NCI-H460 (cell line): ENCODE results near the gene SLMAP. TPM values are rescaled to one million over a fixed set of nuclear protein-coding genes. Genes with fewer than 3 reads are reported as not detected.

Experiments used
- DNase-seq: peaks from one replicate; pipeline ENCODE4 v3.0.0-alpha.2; 2016; ENCODE audit warnings: low read depth; ENCODE audit errors: extremely low read depth
- total RNA-seq: library from RNA; depleted of rRNA; stranded (reverse); fragments of >200 nt; shearing (Covaris generic); gene quantifications from 2 replicates; pipeline ENCODE4 v1.2.3, GENCODE V29; 2014

SLMAP gene
- total RNA-seq, 1 experiment from 2014 or later = 39.9 TPM

DNA sequence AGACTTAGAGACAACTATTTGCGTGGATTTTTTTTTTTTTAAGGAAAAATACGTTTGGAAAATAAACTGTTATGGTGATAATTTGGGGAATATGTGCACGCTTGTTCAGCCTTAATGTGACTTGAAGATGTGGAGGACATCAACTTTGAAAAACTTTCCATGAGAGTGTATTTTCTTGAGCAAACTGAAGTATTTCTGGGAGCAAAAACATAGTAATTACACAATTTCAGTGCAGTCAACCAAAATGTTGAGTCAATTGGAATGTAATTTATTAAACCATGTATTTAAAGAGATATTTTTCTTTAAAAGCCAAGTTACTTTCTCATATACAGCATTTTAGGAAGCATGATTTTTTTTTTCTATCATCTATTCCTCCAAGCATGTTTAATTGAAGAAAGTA lies 171.8 kb downstream of the SLMAP start:
- DNase-seq = no peak

DNA sequence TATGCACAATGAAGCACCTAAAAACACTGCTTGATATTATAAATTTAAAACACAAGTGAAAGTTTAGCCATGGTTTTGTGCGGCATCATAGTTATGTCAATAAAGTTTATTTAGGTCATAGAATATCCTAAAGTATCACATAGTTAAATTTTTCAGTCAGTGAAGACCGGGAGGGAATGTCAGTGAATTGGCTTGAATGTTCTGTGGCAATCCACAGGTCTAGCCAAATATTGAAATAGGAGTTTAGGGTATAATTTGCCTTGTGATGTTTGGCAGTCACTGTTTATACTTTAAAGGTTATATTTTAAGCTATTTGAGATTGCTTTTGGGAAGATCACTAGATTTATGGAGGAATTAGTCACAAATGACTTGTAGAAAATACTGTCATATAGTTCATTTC lies 172.4 kb downstream of the SLMAP start:
- no peak for DNase-seq

DNA sequence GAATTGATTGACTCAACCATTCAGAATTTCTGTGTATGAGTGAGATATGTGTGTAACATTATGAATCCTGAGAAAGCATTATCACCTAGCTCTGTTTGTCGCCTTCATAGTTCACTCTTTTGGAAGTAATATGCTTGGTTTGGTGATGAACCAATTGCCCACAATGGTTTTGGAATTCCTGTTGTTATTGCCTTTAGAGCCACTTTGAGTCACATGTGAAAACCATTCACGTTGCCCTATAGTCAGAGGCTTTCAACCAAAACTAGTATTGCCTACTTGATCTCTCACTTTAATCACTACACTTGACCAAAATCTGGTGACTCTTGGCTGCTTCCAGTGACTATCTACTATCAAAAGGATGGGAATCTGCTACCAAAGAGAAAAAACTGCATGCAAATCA lies 173.9 kb downstream of the SLMAP start:
- no peak for DNase-seq

DNA sequence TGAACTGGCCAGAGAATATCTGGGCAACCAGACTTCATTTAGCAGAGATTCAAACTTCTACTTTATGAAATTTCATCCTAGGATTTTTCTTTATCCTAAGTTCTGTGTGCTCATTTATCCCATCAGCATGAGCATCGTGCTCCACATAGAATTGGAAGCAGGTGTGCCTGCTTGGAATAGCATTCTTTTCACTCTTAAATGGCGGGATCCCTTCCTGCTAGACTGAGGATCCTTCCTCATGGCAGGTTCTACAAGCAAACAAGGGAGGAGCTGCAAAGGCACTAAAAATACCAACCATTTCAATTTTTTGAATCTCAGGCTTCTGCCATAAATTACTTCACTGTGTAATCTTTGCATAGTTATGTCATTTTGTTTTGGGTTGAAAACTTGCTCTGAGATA lies 177.5 kb downstream of the SLMAP start:
- no peak for DNase-seq

DNA sequence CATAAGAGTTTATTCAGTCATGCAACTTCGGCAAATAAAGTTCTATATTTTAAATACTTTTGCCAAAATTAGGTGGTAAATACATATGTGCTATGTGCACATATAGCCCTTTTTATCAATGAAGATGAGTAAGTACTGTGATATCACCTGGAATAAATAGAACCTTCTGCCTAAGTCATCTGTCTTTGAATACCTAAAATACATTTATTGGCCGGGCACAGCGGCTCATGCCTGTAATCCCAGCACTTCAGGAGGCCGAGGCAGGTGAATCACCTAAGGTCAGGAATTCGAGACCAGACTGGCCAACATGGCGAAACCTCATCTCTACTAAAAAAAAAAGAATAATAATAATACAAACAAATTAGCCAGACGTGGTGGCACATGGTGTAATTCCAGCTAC lies 178.3 kb downstream of the SLMAP start:
- no peak for DNase-seq

DNA sequence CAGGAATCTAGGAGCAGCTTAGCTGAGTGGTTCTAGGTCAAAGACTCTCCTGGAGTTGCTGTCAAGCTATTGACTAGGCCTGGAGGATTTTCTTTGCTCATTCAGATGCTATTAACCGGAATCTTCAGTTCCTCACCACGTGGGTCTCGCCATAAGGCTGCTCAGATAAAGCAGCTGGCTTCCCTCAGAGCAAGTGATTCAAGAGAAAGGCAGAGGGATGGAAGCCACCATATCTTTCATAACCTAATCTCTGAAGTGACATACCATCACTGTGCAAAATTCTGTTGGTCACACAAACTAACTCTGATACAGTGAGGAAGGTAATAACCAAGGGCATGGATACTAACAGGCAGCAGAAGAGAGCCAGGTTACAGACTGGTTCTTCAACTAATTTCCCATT lies 179.4 kb downstream of the SLMAP start:
- DNase-seq = no peak

DNA sequence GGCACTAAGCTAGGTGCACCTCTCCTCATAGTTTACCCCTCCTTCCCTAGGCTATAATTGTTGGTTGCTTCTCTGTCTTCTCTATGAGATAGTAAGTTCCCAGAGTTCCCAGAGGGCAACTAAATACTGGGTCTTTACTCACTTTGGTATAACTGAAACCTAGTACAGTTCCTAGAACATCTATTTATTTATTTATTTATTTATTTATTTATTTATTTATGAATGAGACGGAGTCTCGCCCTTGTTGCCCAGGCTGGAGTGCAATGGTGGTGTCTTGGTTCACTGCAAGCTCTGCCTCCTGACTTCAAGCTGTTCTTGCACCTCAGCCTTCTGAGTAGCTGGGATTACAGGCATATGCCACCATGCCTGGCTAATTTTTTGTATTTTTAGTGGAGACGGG lies 181.0 kb downstream of the SLMAP start:
- DNase-seq = no peak

DNA sequence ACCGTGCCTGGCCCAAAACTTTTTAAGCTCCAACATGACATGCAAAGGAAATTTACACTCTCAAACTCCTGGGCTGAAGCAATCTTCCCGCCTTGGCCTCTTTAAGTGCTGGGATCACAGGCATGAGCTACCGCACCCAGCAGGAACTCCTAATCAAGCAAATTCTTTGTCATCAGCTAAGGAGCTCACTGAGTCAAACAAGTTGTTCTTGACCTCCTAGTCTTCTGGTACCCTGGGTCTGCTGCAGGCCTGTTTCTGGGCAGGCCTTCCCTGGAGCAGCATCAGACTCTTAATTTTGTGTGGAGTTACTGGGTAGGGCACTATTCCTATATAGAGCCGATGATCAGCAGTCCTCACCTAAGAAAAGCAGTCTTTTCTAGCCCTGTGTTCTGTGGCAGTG lies 183.7 kb downstream of the SLMAP start:
- no peak for DNase-seq

DNA sequence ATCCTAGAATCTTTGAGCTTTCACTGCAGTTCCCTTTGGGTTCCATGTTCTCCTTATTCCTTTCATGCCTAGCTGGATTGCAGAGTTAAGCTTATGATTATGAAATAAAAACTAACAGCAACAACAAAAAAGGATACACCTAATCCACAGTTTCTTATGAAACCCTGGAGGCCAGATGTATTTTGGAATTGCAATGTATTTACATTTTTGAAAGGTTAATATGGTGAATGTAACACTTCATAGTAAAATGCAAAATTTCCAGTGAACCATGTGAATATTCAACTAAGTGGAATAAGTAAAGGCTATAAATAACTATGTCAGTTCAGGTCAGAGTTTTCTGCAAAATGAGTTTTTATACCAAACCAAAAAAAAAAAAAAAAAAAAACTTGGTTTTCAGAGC lies 186.3 kb downstream of the SLMAP start:
- no peak for DNase-seq

DNA sequence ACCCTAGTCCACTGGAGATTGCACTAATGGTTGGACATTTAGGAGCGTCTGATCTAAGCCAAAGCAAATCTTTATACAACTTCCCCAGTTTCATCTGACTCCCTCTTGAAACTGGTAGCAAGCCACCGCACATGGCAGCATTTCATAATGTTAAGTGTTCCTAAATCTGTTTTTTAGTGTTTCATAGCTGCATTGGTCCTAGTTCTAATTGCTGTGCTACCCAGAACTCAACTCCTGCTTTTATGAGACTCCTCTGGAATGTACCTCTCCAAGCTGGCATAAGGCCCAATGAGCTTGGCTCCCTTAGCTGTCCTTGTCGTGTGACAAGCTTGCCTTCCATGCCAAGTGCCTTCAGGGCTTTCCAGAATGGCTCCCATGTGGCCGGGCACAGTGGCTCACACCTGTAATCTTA lies 186.8 kb downstream of the SLMAP start:
- DNase-seq = no peak

DNA sequence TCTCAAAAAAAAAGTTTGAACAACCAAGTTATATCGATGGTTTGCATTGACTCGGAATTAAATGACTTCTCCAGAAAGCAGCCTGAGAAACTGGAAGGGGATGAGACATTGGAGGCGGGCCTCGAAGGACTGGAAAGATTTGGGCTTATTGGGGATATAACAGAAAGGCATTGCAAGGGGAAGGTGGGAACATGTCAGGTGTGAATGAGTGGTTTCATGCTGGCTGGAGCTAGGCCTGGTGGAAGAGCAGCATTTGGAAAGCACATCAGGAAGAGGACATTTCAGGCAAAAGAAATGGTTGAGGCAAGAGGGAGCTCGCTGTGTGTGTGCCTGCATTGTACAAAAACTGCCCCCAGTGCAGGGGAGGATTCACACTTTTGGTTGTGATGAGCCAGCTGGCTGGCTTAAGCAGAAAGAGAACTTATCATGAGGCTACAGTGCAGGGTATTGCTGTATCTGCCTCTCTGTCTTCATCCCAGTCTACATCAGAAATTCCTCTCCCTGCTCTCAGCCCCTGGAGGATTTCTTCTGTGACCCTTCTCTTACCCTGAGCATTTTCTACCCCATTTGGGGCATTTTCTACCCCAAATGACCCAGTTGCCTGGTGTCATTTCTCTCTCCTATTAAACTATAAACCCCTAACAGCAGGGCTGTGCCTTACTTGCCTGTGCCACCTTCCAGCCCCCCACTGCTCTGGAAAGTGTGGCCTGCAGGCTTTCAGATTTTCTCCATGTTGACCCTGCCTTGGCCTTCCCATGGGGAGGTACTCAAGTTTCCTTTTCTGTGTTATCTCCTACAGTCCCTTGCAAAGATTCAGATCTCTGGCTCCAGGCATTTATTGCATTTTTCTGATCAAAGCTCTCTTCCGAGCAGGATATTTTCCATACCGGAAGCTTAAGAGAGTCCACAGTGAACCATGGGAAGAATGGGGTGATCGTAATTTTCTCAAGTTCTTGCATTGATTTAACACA lies 187.7 kb downstream of the SLMAP start:
- DNase-seq = no peak

DNA sequence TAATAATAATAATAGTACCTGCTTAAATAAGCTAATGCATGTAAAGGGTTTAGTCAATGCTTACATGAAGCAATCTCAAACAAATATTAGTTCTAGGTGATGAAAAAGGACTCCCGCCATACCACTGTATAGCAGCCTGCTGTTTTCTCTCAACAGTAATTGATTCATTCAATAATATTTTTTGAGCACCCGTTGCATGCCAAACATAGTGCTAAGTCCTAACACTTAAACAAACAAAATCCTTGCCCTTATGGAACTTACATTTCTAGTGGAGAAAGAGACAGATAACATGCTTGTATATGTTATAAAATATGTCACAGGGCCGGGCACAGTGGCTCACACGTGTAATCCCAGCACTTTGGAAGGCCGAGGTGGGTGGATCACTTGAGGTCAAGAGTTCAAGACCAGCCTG lies 190.9 kb downstream of the SLMAP start:
- DNase-seq = no peak

DNA sequence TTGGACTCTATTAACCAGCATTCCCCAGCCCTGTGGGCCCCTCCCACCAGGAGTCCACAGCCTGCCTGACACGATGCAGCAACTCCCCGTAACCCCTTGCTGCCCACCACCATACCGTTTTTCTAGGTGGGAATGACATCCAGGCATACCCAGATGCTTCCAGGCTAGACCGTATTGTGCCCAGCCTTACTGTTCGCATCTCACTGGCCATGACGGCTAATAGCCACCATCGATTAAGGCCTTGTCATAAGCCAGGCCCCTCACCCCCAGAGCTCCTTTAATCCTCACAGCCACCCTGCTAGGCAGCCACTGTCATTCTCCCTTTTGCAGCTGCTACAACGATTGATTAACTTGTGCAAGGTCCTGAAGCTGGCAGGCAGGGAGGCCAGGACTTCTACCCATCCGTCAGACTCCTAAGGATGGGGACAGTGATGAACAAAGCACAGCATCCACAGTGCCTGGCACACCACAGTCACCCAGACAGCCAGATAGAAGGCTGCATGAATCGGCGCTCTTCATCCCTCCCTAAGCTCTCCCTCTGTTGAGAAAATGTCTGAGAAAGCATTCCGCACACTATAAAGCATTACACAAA lies 192.1 kb downstream of the SLMAP start:
- no peak for DNase-seq

DNA sequence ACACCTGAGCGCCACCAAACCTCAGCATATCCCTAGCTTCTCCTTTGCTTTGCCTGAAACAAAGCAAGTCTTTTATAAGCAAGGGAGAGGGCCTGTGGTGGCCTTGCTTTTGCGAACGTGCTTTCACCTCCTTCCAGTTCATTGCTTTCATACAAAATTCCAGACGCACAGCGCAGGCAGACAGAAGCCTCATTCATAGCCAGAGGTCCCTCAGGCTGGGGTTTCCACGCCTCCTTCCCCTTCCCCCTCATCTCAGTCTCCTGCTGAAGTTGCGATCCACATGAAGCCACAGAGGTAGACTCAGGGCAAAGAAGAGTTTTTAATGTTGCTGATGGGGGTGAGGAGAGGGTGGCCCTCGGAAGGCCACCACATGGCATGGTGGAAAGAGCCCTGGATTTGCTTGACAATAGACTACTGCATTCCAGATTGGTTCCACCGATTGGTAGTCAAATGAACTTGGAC lies 192.7 kb downstream of the SLMAP start:
- DNase-seq = no peak

DNA sequence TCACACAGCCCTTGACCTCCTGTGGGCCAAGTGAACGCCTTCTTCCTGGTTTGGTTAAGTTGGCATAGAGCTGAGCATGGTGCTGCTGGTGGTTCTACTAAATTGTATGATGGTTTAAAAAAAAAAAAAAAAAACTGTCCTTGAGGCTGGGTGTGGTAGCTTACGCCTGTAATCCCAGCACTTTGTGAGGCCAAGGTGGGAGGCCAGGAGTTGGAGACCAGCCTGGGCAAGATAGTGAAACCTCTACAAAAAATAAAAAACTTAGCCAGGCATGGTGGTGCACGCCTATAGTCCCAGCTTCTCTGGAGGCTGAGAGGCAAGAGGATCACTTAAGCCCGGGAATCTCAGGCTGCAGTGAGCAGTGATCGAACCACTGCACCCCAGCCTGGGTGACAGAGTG lies 193.2 kb downstream of the SLMAP start:
- DNase-seq = no peak

DNA sequence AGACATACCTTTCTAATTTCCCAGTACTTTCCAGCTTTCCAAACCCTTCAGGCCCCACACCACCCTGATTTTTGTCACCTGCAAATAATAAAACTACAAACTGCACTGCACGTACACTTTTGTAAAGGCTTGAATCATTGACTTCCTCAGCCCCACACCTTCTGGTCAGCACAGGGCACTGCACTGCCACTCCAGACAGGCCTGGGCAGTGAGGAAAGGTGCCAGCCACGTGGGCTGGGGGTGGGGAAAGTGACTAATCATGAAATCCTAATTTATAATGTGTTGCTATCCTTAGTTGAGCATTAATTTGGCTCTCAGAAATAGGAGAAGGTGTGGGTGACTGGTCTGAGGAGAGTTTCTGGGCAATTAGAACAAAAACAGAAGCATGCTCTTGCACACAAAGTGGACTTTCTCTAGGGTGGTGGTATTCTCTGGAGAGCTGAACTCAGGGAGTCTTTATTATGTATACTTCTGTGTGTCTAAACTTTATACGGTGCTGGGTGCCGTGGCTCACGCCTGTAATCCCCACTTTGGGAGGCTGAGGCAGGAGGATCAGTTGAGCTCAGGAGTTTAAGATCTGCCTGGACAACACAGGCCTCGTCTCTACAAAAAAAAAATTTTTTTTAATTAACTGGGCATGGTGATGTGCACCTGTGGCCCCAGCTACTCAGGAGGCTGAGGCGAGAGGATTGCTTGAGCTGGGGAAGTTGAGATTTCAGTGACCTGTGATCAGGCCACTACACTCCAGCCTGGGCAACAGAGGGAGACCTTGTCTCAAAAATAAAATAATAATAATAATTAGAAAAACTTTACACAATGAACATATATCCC lies 193.9 kb downstream of the SLMAP start:
- DNase-seq = no peak

DNA sequence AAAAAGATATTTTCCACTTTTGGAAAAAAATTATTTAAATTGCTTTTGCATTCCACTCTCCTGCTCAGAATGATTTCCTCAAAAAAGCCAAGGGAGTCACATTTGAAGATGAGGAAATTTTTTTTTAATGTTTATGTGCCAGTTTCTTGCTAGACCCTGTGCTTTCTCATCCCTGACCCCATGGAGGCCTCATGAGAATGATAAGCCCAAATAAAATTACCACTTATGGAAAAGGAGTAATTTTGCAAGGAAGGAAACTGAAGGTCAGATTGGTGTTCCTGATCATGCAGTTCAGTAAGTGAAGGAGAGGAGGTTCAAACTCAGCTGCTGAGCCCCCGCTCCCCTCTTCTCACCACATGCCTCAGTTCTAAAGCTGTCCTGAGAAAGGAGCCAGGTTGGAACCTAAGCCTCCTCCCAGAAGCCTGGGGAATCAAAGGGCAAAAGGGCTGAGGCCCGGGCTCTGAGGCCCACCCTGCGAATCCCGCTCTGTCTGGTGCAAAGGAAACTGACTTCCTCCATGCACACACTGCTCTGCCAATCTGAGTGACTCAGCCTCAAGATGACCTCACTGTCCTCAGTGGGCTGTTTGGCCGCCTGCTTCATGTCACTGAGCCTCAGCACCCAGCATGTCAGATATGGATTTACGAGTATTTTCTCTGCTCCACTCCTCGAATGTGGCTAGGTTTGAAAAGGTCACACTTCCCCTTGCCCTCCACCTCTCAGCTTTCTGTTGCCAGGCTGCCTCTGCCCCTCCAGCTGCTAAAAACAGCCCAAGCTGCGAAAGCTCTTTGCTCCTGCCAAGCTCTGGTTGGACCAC lies 195.2 kb downstream of the SLMAP start:
- DNase-seq = peak; percentile 58

DNA sequence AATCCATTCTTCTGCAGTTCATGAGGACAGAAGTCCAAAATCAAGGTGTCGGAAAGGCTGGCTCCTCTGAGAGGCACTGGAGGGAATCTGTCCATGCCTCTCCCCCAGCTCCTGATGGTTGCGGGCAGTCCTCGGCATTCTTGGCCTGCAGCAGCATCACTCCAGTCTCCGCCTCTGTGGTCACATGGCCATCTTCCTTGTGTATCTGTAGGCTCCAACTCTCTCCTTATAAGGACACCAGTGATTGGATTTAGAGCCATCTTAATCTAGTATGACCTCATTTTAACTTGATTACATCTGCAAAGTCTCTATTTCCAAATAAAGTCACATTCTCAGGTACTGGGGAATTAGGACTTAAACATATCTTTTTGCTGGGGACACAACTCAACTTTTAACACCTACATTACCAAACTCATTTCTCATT lies 196.1 kb downstream of the SLMAP start:
- DNase-seq = peak; percentile 59

DNA sequence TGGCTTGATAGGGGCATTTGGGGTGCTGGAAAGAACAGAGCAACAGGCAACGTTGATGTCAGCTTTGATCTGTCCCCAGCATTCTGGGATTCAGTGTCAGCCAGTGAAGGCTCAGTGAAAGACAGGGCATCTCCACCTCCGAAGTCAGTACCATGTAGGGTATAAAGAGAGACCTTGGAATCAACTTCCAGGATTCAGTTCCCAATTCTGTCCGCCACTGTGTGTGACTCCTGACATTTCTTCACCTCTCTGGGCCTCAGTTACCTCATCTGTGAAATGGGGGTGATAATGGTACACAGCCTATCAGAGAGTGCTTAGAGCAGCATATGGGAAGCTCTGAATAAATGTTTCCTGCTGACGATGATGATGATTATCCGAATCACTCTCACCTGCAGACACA lies 196.5 kb downstream of the SLMAP start:
- DNase-seq = no peak

DNA sequence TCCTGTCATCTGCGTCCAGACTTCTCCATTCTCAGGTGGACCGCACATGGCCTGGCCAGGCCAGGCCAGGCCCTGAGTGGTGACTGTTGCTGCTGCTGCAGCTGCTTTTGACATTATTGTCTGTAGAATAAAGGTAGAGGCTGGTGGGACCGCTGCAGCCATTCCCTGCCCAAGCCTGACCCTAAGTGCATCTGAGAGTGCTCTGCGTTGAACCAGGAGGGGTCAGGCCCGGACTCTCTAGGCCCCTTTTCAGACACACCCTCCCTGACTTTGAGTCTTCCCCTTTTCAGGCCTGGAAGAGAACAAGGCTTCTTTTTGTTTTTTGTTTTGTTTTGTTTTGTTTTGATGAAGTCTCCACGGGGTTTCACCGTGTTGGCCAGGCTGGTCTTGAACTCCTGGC lies 197.5 kb downstream of the SLMAP start:
- DNase-seq = no peak
